ENCODE results near the gene TSEN2. TPM values are rescaled to one million over a fixed set of nuclear protein-coding genes. Genes with fewer than 3 reads are reported as not detected.
"Not testable (repeated sequence)": the region's sequence is repeated elsewhere in the genome, so short reads cannot be mapped to it uniquely, and the experiment has no call there.

Gene TSEN2
- polyA plus RNA-seq, 4 donors, result 4.6 to 14.8 (median 8.5) TPM

- peaks cover 0 to 1% (median 0%) of the 10 kb centered on the region in 3 donors for H3K27me3 ChIP-seq (ENCODE audit: control insufficient read depth in 3 of 3, insufficient read depth in 3 of 3, low read length in 3 of 3)
- FAIRE-seq, result no peak
- 87 to 96% (median 91%) methylated on average over 5 of the region's 5 CpGs for WGBS, 3 donors
Observed at GRCh38 chr3:12472796-12473195, 11.5 kb upstream of the TSEN2 start.

GRCh38 chr3:12473511-12473910 is 10.8 kb upstream of the TSEN2 start:
- H3K27ac ChIP-seq (ENCODE audit: low read depth in 1 of 3, low read length in 2 of 3), result no peak overlapping the region
- H3K27me3 ChIP-seq (ENCODE audit: control insufficient read depth in 3 of 3, insufficient read depth in 3 of 3, low read length in 3 of 3), result no peaks in the 10 kb centered on the region
- WGBS, 3 donors, result 85 to 94% (median 89%) methylated on average over 9 of the region's 9 CpGs
- no peak overlapping the region for H3K4me3 ChIP-seq (ENCODE audit: low read depth in 1 of 3, low read length in 3 of 3)
- H3K4me1 ChIP-seq (ENCODE audit: control insufficient read depth in 3 of 3, insufficient read depth in 2 of 3, low read depth in 1 of 3, low read length in 2 of 3), result peaks cover 0 to 10% (median 2%) of the 10 kb centered on the region in 3 donors
- DNase-seq (no peak), FAIRE-seq (no peak)
- no peaks in the 10 kb centered on the region for H3K36me3 ChIP-seq (ENCODE audit: control insufficient read depth in 3 of 3, insufficient read depth in 2 of 3, low read depth in 1 of 3, low read length in 3 of 3)
- no peaks in the 10 kb centered on the region for H3K9me3 ChIP-seq (ENCODE audit: control insufficient read depth in 2 of 2, insufficient read depth in 1 of 2, low read depth in 1 of 2, low read length in 1 of 2)

More at GRCh38 chr3:12472796-12473195, 11.5 kb upstream of the TSEN2 start:
- Histone ChIP-seq H3K9me3 (ENCODE audit: control insufficient read depth in 2 of 2, insufficient read depth in 1 of 2, low read depth in 1 of 2, low read length in 1 of 2) (no peaks in the 10 kb centered on the region), H3K4me3 (ENCODE audit: low read depth in 1 of 3, low read length in 3 of 3) (no peak overlapping the region), H3K27ac (ENCODE audit: low read depth in 1 of 3, low read length in 2 of 3) (no peak overlapping the region), H3K4me1 (ENCODE audit: control insufficient read depth in 3 of 3, insufficient read depth in 2 of 3, low read depth in 1 of 3, low read length in 2 of 3) (peaks cover 0 to 10% (median 2%) of the 10 kb centered on the region in 3 donors), H3K36me3 (ENCODE audit: control insufficient read depth in 3 of 3, insufficient read depth in 2 of 3, low read depth in 1 of 3, low read length in 3 of 3) (no peaks in the 10 kb centered on the region)
- no peak for DNase-seq

- Histone ChIP-seq H3K4me1 (ENCODE audit: control insufficient read depth in 3 of 3, insufficient read depth in 2 of 3, low read depth in 1 of 3, low read length in 2 of 3) (peaks cover 3 to 23% (median 4%) of the 10 kb centered on the region in 3 donors), H3K27ac (ENCODE audit: low read depth in 1 of 3, low read length in 2 of 3) (peak overlapping the region in 1 of 3 donors; percentile 37), H3K27me3 (ENCODE audit: control insufficient read depth in 3 of 3, insufficient read depth in 3 of 3, low read length in 3 of 3) (no peaks in the 10 kb centered on the region), H3K9me3 (ENCODE audit: control insufficient read depth in 2 of 2, insufficient read depth in 1 of 2, low read depth in 1 of 2, low read length in 1 of 2) (no peaks in the 10 kb centered on the region), H3K36me3 (ENCODE audit: control insufficient read depth in 3 of 3, insufficient read depth in 2 of 3, low read depth in 1 of 3, low read length in 3 of 3) (no peaks in the 10 kb centered on the region), H3K4me3 (ENCODE audit: low read depth in 1 of 3, low read length in 3 of 3) (no peak overlapping the region)
- WGBS, 3 donors, result 68 to 76% (median 76%) methylated on average over 5 of the region's 5 CpGs
- DNase-seq (no peak), FAIRE-seq (no peak)
Observed at GRCh38 chr3:12476238-12476897, 7.9 kb upstream of the TSEN2 start.

- no peak overlapping the region for H3K4me3 ChIP-seq (ENCODE audit: low read depth in 1 of 3, low read length in 3 of 3)
- no peak overlapping the region for H3K27ac ChIP-seq (ENCODE audit: low read depth in 1 of 3, low read length in 2 of 3)
- H3K36me3 ChIP-seq (ENCODE audit: control insufficient read depth in 3 of 3, insufficient read depth in 2 of 3, low read depth in 1 of 3, low read length in 3 of 3), result no peaks in the 10 kb centered on the region
- peaks cover 2 to 27% (median 3%) of the 10 kb centered on the region in 3 donors for H3K4me1 ChIP-seq (ENCODE audit: control insufficient read depth in 3 of 3, insufficient read depth in 2 of 3, low read depth in 1 of 3, low read length in 2 of 3)
- 44 to 76% (median 66%) methylated on average over 5 of the region's 5 CpGs for WGBS, 3 donors
- DNase-seq, result no peak
- FAIRE-seq, result no peak
- no peaks in the 10 kb centered on the region for H3K27me3 ChIP-seq (ENCODE audit: control insufficient read depth in 3 of 3, insufficient read depth in 3 of 3, low read length in 3 of 3)
- H3K9me3 ChIP-seq (ENCODE audit: control insufficient read depth in 2 of 2, insufficient read depth in 1 of 2, low read depth in 1 of 2, low read length in 1 of 2), result no peaks in the 10 kb centered on the region
Observed at GRCh38 chr3:12477256-12477655, 7.0 kb upstream of the TSEN2 start.

GRCh38 chr3:12478326-12478725 is 6.0 kb upstream of the TSEN2 start:
- H3K4me1 ChIP-seq (ENCODE audit: control insufficient read depth in 3 of 3, insufficient read depth in 2 of 3, low read depth in 1 of 3, low read length in 2 of 3), result peaks cover 2 to 36% (median 7%) of the 10 kb centered on the region in 3 donors
- DNase-seq (no peak), FAIRE-seq (no peak)
- no peak overlapping the region for H3K27ac ChIP-seq (ENCODE audit: low read depth in 1 of 3, low read length in 2 of 3)
- H3K4me3 ChIP-seq (ENCODE audit: low read depth in 1 of 3, low read length in 3 of 3), result no peak overlapping the region
- no peaks in the 10 kb centered on the region for H3K9me3 ChIP-seq (ENCODE audit: control insufficient read depth in 2 of 2, insufficient read depth in 1 of 2, low read depth in 1 of 2, low read length in 1 of 2)
- 74 to 83% (median 82%) methylated on average over 5 of the region's 5 CpGs for WGBS, 3 donors
- no peaks in the 10 kb centered on the region for H3K36me3 ChIP-seq (ENCODE audit: control insufficient read depth in 3 of 3, insufficient read depth in 2 of 3, low read depth in 1 of 3, low read length in 3 of 3)
- no peaks in the 10 kb centered on the region for H3K27me3 ChIP-seq (ENCODE audit: control insufficient read depth in 3 of 3, insufficient read depth in 3 of 3, low read length in 3 of 3)

- DNase-seq; FAIRE-seq; H3K4me3 ChIP-seq (ENCODE audit: low read depth in 1 of 3, low read length in 3 of 3); H3K9me3 ChIP-seq (ENCODE audit: control insufficient read depth in 2 of 2, insufficient read depth in 1 of 2, low read depth in 1 of 2, low read length in 1 of 2); H3K36me3 ChIP-seq (ENCODE audit: control insufficient read depth in 3 of 3, insufficient read depth in 2 of 3, low read depth in 1 of 3, low read length in 3 of 3); H3K27me3 ChIP-seq (ENCODE audit: control insufficient read depth in 3 of 3, insufficient read depth in 3 of 3, low read length in 3 of 3): not testable (repeated sequence)
- peaks cover 2 to 43% (median 10%) of the 10 kb centered on the region in 3 donors for H3K4me1 ChIP-seq (ENCODE audit: control insufficient read depth in 3 of 3, insufficient read depth in 2 of 3, low read depth in 1 of 3, low read length in 2 of 3)
- WGBS, 3 donors, result 60 to 81% (median 63%) methylated on average over 2 to 3 of the region's 3 CpGs
- peak overlapping the region; percentile 13 to 38 (median 37) for H3K27ac ChIP-seq (ENCODE audit: low read depth in 1 of 3, low read length in 2 of 3)
Observed at GRCh38 chr3:12479198-12479597, 5.1 kb upstream of the TSEN2 start.

- peak overlapping the region; percentile 54 to 70 (median 65) for H3K27ac ChIP-seq (ENCODE audit: low read depth in 1 of 3, low read length in 2 of 3)
- H3K27me3 ChIP-seq (ENCODE audit: control insufficient read depth in 3 of 3, insufficient read depth in 3 of 3, low read length in 3 of 3), result no peaks in the 10 kb centered on the region
- peak; percentile 89 to 98 for DNase-seq
- WGBS, 3 donors, result 0 to 18% (median 13%) methylated on average over 8 to 9 of the region's 9 CpGs
- H3K36me3 ChIP-seq (ENCODE audit: control insufficient read depth in 3 of 3, insufficient read depth in 2 of 3, low read depth in 1 of 3, low read length in 3 of 3), result no peaks in the 10 kb centered on the region
- FAIRE-seq, result no peak
- no peaks in the 10 kb centered on the region for H3K9me3 ChIP-seq (ENCODE audit: control insufficient read depth in 2 of 2, insufficient read depth in 1 of 2, low read depth in 1 of 2, low read length in 1 of 2)
- peaks cover 2 to 44% (median 10%) of the 10 kb centered on the region in 3 donors for H3K4me1 ChIP-seq (ENCODE audit: control insufficient read depth in 3 of 3, insufficient read depth in 2 of 3, low read depth in 1 of 3, low read length in 2 of 3)
- no peak overlapping the region for H3K4me3 ChIP-seq (ENCODE audit: low read depth in 1 of 3, low read length in 3 of 3)
Observed at GRCh38 chr3:12479919-12480427, 4.3 kb upstream of the TSEN2 start.

GRCh38 chr3:12483410-12483809 is 870 bp upstream of the TSEN2 start:
- peak in 1 of 2 donors; percentile 38 for DNase-seq
- 14 to 33% (median 23%) methylated on average over 1 of the region's 1 CpG for WGBS, 3 donors
- Histone ChIP-seq H3K27me3 (ENCODE audit: control insufficient read depth in 3 of 3, insufficient read depth in 3 of 3, low read length in 3 of 3) (no peaks in the 10 kb centered on the region), H3K36me3 (ENCODE audit: control insufficient read depth in 3 of 3, insufficient read depth in 2 of 3, low read depth in 1 of 3, low read length in 3 of 3) (peaks cover 0 to 3% (median 0%) of the 10 kb centered on the region in 3 donors), H3K27ac (ENCODE audit: low read depth in 1 of 3, low read length in 2 of 3) (peak overlapping the region; percentile 66 to 86 (median 83)), H3K9me3 (ENCODE audit: control insufficient read depth in 2 of 2, insufficient read depth in 1 of 2, low read depth in 1 of 2, low read length in 1 of 2) (no peaks in the 10 kb centered on the region), H3K4me3 (ENCODE audit: low read depth in 1 of 3, low read length in 3 of 3) (peak overlapping the region in 2 of 3 donors; percentile 45 to 81), H3K4me1 (ENCODE audit: control insufficient read depth in 3 of 3, insufficient read depth in 2 of 3, low read depth in 1 of 3, low read length in 2 of 3) (peaks cover 2 to 49% (median 10%) of the 10 kb centered on the region in 3 donors)
- FAIRE-seq, result no peak

Data from small intestine (tissue), 7 donors.